Suppressor macrophage (primary cell): ENCODE data around the gene MAP3K4.

ENCODE experiments used
- DNase-seq, 4 experiments: peaks; one replicate each; pipeline ENCODE4 v3.0.0-alpha.2; 2020 to 2022

Gene MAP3K4

GRCh38 chr6:161128680-161129196 lies 137.2 kb downstream of the MAP3K4 start:
- DNase-seq, result peak in 1 of 4 experiments; percentile 12

GRCh38 chr6:161130541-161130940 lies 139.0 kb downstream of the MAP3K4 start:
- DNase-seq, result no peak

- DNase-seq, result no peak
Observed at GRCh38 chr6:161130967-161131766, 139.6 kb downstream of the MAP3K4 start.

- DNase-seq, result no peak
Observed at GRCh38 chr6:161132384-161132783, 140.8 kb downstream of the MAP3K4 start.

- no peak for DNase-seq
Observed at GRCh38 chr6:161133963-161134362, 142.4 kb downstream of the MAP3K4 start.

- DNase-seq, result no peak
Observed at GRCh38 chr6:161134550-161135298, 143.2 kb downstream of the MAP3K4 start.

GRCh38 chr6:161135695-161136591 lies 144.4 kb downstream of the MAP3K4 start:
- peak; percentile 48 to 81 (median 62) for DNase-seq

GRCh38 chr6:161136655-161137054 lies 145.1 kb downstream of the MAP3K4 start:
- no peak for DNase-seq

- DNase-seq, result no peak
Observed at GRCh38 chr6:161137320-161137719, 145.8 kb downstream of the MAP3K4 start.

GRCh38 chr6:161137839-161138542 lies 146.4 kb downstream of the MAP3K4 start:
- no peak for DNase-seq

GRCh38 chr6:161138543-161139303 lies 147.2 kb downstream of the MAP3K4 start:
- DNase-seq, result no peak

GRCh38 chr6:161139304-161139765 lies 147.8 kb downstream of the MAP3K4 start:
- no peak for DNase-seq

GRCh38 chr6:161139766-161140553 lies 148.4 kb downstream of the MAP3K4 start:
- DNase-seq, result peak in 3 of 4 experiments; percentile 19 to 54 (median 27)

GRCh38 chr6:161140554-161140875 lies 148.9 kb downstream of the MAP3K4 start:
- DNase-seq, result no peak

GRCh38 chr6:161141173-161141572 lies 149.6 kb downstream of the MAP3K4 start:
- DNase-seq, result no peak

- DNase-seq, result no peak
Observed at GRCh38 chr6:161142957-161143296, 151.4 kb downstream of the MAP3K4 start.

GRCh38 chr6:161143663-161144430 lies 152.3 kb downstream of the MAP3K4 start:
- DNase-seq, result no peak

GRCh38 chr6:161150136-161150535 lies 158.6 kb downstream of the MAP3K4 start:
- DNase-seq, result no peak

GRCh38 chr6:161150566-161150965 lies 159.0 kb downstream of the MAP3K4 start:
- no peak for DNase-seq
